GM19324 (cell line): ENCODE data around the gene KCNV2.

Experiments
- ATAC-seq: cut with Tn5 transposase; IDR thresholded peaks from one replicate; pipeline ENCODE4 v1.9.1; 2021; ENCODE audit warnings: mild to moderate bottlenecking, moderate library complexity; ENCODE audit not compliant: unreplicated experiment, low FRiP score

The KCNV2 gene

GRCh38 chr9:2749485-2749884 lies 32.2 kb downstream of the KCNV2 start:
- no peak for ATAC-seq

DNA sequence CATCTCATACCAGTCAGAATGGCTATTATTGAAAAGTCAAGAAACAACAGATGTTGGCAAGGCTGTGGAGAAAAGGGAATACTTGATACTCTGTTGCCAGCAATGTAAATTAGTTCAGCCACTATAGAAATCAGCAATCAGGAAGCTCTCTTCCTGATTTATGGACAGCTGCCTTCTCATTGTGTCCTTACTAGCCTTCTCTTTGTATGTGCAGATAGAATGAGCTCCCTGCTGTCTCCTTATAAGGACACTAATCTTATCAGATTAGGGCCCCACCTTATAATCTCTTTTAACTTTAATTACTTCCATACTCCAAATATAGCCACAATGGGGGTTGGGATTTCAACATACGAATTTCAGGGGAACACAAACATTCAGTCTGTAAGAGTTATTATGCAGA lies 38.0 kb downstream of the KCNV2 start:
- ATAC-seq, result no peak

GRCh38 chr9:2758162-2758897 lies 41.0 kb downstream of the KCNV2 start:
- ATAC-seq, result no peak

- ATAC-seq, result no peak
Observed at GRCh38 chr9:2758898-2759510, 41.7 kb downstream of the KCNV2 start.

GRCh38 chr9:2761424-2761823 lies 44.1 kb downstream of the KCNV2 start:
- no peak for ATAC-seq

- no peak for ATAC-seq
Observed at GRCh38 chr9:2764353-2764752, 47.0 kb downstream of the KCNV2 start.

DNA sequence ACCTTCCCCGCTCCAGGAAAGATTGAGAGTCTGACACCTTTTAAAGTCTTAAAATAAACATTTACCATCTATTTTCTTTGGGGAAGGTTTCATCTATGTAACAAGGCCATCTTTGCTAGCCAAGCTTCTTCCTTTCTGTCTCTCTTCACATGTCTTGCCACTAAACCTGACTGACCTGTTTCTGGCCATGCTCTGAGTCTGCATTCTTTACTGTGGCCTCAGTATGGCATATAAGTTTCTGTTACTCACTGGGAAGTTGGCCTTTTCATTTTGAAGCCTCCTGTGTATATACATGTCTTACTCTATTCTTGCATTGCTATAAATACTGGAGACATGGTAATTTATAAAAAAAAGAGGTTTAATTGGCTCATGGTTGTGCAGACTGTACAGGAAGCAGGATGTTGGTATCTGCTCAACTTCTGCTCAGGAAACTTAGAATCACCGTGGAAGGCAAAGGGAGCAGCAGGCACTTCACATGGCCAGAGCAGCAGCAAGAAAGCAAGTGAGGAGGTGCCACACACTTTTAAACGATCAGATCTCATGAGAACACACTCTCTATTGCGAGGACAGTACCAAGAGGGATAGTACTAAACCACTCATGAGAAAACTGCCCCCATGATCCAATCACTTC lies 48.1 kb downstream of the KCNV2 start:
- ATAC-seq, result no peak

DNA sequence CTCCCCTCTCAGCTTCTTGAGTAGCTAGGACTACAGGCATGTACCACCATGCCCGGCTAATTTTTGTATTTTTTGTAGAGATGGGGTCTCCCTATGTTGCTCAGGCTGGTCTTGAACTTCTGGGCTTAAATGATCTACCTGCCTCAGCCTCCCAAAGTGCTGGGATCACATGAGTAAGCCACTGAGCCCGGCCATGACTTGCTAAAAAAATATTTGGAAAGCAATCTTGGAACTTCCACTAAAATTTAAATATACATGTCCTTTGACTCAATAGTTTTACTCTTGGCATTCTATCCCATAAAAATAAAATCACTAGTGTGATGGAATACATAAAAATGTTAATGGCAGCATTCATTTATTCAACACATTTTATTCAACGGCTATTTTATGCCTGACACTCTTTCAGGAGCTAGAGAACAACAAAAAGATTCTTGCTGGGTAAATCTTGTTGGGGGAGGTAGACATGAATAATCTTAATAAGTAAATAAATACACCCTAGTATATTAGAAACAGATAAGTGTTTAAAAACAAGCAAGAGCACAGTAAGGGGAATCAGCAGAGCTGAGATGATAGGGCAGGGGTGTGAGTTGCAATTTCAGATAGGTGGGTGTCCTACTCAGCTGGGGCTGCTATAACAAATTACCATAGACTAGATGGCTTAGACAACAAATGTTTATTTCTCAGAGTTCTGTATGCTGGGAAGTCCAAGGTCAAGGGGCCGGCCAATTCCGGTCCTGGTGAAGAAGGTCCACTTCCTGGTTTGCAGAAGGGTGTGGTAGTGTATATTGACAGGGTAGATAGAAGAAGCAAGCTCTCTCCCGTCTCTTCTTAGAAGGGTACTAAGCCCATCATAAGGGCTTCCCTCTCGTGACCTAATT lies 50.7 kb downstream of the KCNV2 start:
- no peak for ATAC-seq

DNA sequence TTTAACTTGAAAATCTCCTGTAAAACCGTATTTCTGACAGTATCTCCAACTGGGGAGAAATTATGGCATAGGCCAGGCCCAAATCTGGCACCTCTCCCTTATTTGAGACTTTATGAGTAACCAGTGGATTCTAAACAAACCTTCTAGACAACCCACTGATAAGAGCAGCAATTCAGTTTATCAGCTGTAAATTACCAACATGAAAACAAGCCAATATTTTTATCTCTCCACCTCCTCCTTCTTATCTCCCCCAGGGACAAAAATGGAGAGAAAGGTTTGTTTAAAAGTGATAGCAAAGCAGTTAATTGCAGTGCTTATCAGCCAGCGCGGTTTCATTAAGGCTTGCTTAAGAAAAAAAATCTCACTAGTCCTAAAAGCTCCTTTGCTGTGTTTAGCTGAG lies 53.8 kb downstream of the KCNV2 start:
- ATAC-seq, result no peak

DNA sequence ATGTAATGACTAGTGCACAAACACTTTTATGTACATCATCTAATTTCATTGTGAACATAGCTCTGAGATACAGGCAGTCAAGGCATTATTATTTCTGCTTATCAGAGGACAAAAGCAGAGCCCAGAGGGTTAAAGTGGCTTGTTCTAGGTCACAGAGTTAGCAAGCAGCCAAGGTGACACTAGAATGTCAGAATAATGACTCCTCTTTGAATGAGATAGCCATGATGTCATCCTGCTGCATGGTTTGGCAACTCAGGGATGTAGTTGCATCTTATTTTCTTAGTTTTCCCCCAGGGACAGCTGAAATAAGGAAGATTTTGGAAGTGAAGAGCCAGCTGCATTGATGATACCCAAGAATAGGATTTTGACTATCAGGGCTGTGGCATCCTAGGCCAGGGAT lies 54.4 kb downstream of the KCNV2 start:
- no peak for ATAC-seq

DNA sequence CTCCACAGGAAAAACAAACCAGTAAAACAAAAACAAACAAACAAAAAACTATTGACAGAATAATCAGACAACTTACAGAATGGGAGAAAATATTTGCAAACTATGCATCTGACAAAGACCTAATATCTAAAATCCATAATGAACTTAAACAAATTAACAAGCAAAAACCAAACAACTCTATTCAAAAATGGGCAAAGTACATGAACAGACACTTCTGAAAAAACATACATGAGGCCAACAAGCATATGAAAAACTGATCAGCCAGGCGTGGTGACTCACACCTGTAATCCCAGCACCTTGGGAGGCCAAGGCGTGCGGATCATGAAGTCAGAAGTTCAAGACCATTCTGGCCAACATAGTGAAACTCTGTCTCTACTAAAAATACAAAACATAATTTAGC lies 60.1 kb downstream of the KCNV2 start:
- ATAC-seq, result no peak

- ATAC-seq, result no peak
Observed at GRCh38 chr9:2778816-2779215, 61.5 kb downstream of the KCNV2 start.
